K562 (cell line): ENCODE measurements around the gene ASMTL. TPM values are rescaled to one million over a fixed set of nuclear protein-coding genes. Genes with fewer than 3 reads are reported as not detected.

ENCODE experiments used
- ATAC-seq: fragments of 200-7000 bp; cut with Tn5 transposase; 3 replicates; pipeline ENCODE4 v1.9.1; 2020; ENCODE audit warnings: moderate library complexity
- BruUV-seq: library from RNA; stranded (reverse); fragments of 400-500 nt; replicated peaks from 2 replicates; lab custom pipeline; 2021; lab: Mats Ljungman, UMichigan
- CTCF ChIA-PET: fragments of 300-600 bp; formaldehyde crosslinking; extraction: SDS; loops from one replicate; lab custom pipeline; 2021; ENCODE audit warnings: low intra/inter-chr PET ratio; lab: Yijun Ruan, JAX
- POLR2A ChIA-PET: fragments of 300-600, 350-650 bp; sonication (Branson Sonifier 250); formaldehyde crosslinking; extraction: SDS; loops from one replicate; lab custom pipeline; 2021; ENCODE audit warnings: antibody characterized with exemption, inconsistent platforms; lab: Yijun Ruan, JAX
- DNase-seq, 4 experiments: peaks; one replicate each; pipeline versions ENCODE4 v3.0.0 to v3.0.0-alpha.2; 2011 to 2018; ENCODE audit warnings: low spot score in 3 of 4, mixed read lengths in 3 of 4; ENCODE audit errors: extremely low read depth in 1 of 4
- FAIRE-seq: peaks from 2 replicates; lab custom pipeline; 2011; peaks lifted over from hg19 to GRCh38; lab: Jason Lieb, UNC
- H2AFZ ChIP-seq: 2 replicates; pipeline ENCODE4 v1.6.0; 2011; ENCODE audit warnings: low read depth, low read length, control low read depth, inconsistent platforms
- H3K27ac ChIP-seq: fragments of 200-600 bp; 3 replicates; pipeline ENCODE4 v1.8.0; 2011; ENCODE audit warnings: low read depth, mild to moderate bottlenecking, control low read depth, inconsistent platforms, low read length, moderate library complexity, mixed read lengths; ENCODE audit errors: extremely low read depth
- H3K27me3 ChIP-seq, 2 experiments: fragments of 300-600 bp in 1 of 2; 2 replicates in 1 of 2; 3 replicates in 1 of 2; pipeline versions ENCODE4 v1.6.0 to v1.8.0; 2011; ENCODE audit warnings: inconsistent platforms in 2 of 2, low read length in 2 of 2, mild to moderate bottlenecking in 1 of 2, mixed read lengths in 1 of 2, moderate library complexity in 1 of 2; ENCODE audit not compliant: control insufficient read depth in 2 of 2, insufficient read depth in 2 of 2
- H3K36me3 ChIP-seq: fragments of 300-600 bp; 3 replicates; pipeline ENCODE4 v1.8.0; 2011; ENCODE audit warnings: mild to moderate bottlenecking, low read length, inconsistent platforms; ENCODE audit not compliant: control insufficient read depth, insufficient read depth
- H3K4me1 ChIP-seq, 2 experiments: fragments of 200-600 bp in 1 of 2; replicated peaks in 1 of 2; 2 replicates in 1 of 2; 3 replicates in 1 of 2; pipeline versions ENCODE4 v1.5.1 to v1.8.0; 2011; ENCODE audit warnings: inconsistent platforms in 2 of 2, low read length in 2 of 2, mild to moderate bottlenecking in 1 of 2, mixed read lengths in 1 of 2, moderate library complexity in 1 of 2; ENCODE audit not compliant: control insufficient read depth in 2 of 2, insufficient read depth in 2 of 2
- H3K4me2 ChIP-seq: 2 replicates; pipeline ENCODE4 v1.6.1; 2011; ENCODE audit warnings: low read length, control low read depth, inconsistent platforms, mixed read lengths; ENCODE audit not compliant: insufficient read depth
- H3K4me3 ChIP-seq: fragments of 200-600 bp; sonication (generic), shearing (Covaris generic); 2 replicates; pipeline ENCODE4 v1.5.1; 2016; ENCODE audit warnings: control low read depth, inconsistent platforms
- H3K79me2 ChIP-seq: fragments of 200-600 bp; 3 replicates; pipeline ENCODE4 v1.8.0; 2011; ENCODE audit warnings: low read length, inconsistent platforms; ENCODE audit not compliant: control insufficient read depth, insufficient read depth
- H3K9ac ChIP-seq, 2 experiments: 2 replicates each; pipeline versions ENCODE4 v1.6.0 to v1.6.1; 2011; ENCODE audit warnings: low read depth in 2 of 2, low read length in 2 of 2, control low read depth in 1 of 2, inconsistent platforms in 1 of 2, mild to moderate bottlenecking in 1 of 2, mixed read lengths in 1 of 2; ENCODE audit not compliant: insufficient read depth in 1 of 2
- H3K9me1 ChIP-seq: one replicate; pipeline ENCODE4 v1.6.0; 2011; ENCODE audit warnings: inconsistent platforms, mild to moderate bottlenecking, low read length, moderate library complexity; ENCODE audit not compliant: control insufficient read depth, insufficient read depth
- H3K9me3 ChIP-seq: replicated peaks from 2 replicates; pipeline ENCODE4 v1.5.1; 2011; ENCODE audit warnings: low read depth, low read length, inconsistent platforms; ENCODE audit not compliant: control insufficient read depth, insufficient read depth
- H4K20me1 ChIP-seq: replicated peaks from 2 replicates; pipeline ENCODE4 v1.6.1; 2011; ENCODE audit warnings: low read length, inconsistent platforms, mixed read lengths; ENCODE audit not compliant: control insufficient read depth, insufficient read depth
- ATF3 ChIP-seq, 2 experiments: fragments of 450-650 bp in 1 of 2; sonication (generic) in 1 of 2; formaldehyde crosslinking in 1 of 2; IDR thresholded peaks in 1 of 2; conservative IDR thresholded peaks in 1 of 2; 2 replicates each; pipeline versions ENCODE4 v1.6.1 to v1.8.1; 2016 to 2023; ENCODE audit warnings: mild to moderate bottlenecking in 2 of 2, moderate library complexity in 2 of 2, inconsistent platforms in 1 of 2, missing genetic modification reagents in 1 of 2
- GTF2B ChIP-seq: IDR thresholded peaks from 2 replicates; pipeline ENCODE4 v1.6.1; 2011; ENCODE audit not compliant: insufficient read length; ENCODE audit errors: extremely low read depth
- HDAC8 ChIP-seq: fragments of 450-650 bp; IDR thresholded peaks from 2 replicates; pipeline ENCODE4 v1.6.1; 2016; ENCODE audit warnings: mild to moderate bottlenecking, missing genetic modification characterization, moderate library complexity, missing compliant biosample characterization
- JUN ChIP-seq, 2 experiments: sonication (generic) in 1 of 2; formaldehyde crosslinking in 1 of 2; IDR thresholded peaks; 2 replicates each; pipeline versions ENCODE4 v1.6.1 to v1.8.0; 2012 to 2022; ENCODE audit warnings: borderline replicate concordance in 2 of 2, mild to moderate bottlenecking in 2 of 2, improper control_type of control experiment in 1 of 2, low read depth in 1 of 2, low read length in 1 of 2, missing genetic modification reagents in 1 of 2
- L3MBTL2 ChIP-seq: fragments of 450-650 bp; IDR thresholded peaks from 2 replicates; pipeline ENCODE4 v1.6.1; 2016; ENCODE audit warnings: mild to moderate bottlenecking, moderate library complexity
- NR3C1 ChIP-seq: sonication (generic); formaldehyde crosslinking; IDR thresholded peaks from 2 replicates; pipeline ENCODE4 v1.8.1; 2022; ENCODE audit warnings: missing genetic modification reagents
- NRF1 ChIP-seq, 2 experiments: fragments of 450-650 bp; IDR thresholded peaks in 1 of 2; conservative IDR thresholded peaks in 1 of 2; 2 replicates each; pipeline ENCODE4 v1.6.1; 2014; ENCODE audit warnings: mild to moderate bottlenecking in 2 of 2
- POLR2A ChIP-seq: fragments of 450-650 bp; conservative IDR thresholded peaks from 2 replicates; pipeline ENCODE4 v1.6.1; 2016
- POLR2B ChIP-seq: fragments of 450-650 bp; IDR thresholded peaks from 2 replicates; pipeline ENCODE4 v1.6.1; 2018; ENCODE audit warnings: low read depth; ENCODE audit not compliant: partially characterized antibody
- STAT5A ChIP-seq: IDR thresholded peaks from 2 replicates; pipeline ENCODE4 v1.6.1; 2012; ENCODE audit warnings: low read length, inconsistent platforms, borderline replicate concordance
- TCF3 ChIP-seq: sonication (generic); formaldehyde crosslinking; IDR thresholded peaks from 2 replicates; pipeline ENCODE4 v1.4.0; 2020; ENCODE audit warnings: mild to moderate bottlenecking, missing genetic modification reagents
- TEAD4 ChIP-seq, 2 experiments: sonication (generic) in 1 of 2; formaldehyde crosslinking in 1 of 2; IDR thresholded peaks; 2 replicates each; pipeline versions ENCODE4 v1.6.1 to v1.8.0; 2012 to 2022; ENCODE audit warnings: borderline replicate concordance in 1 of 2, inconsistent platforms in 1 of 2, low read length in 1 of 2, mild to moderate bottlenecking in 1 of 2, missing genetic modification reagents in 1 of 2
- ZNF311 ChIP-seq: fragments of 250-450 bp; sonication (Bioruptor Pico); IDR thresholded peaks from 2 replicates; pipeline ENCODE4 v1.4.0; 2020; ENCODE audit warnings: mild to moderate bottlenecking, moderate library complexity
- WGBS: fragments of 100-300 bp; shearing (Covaris generic); methylation state at CpG from one replicate; pipeline ENCODE4 v1.1.6; 2016; ENCODE audit warnings: low coverage, mixed read lengths; ENCODE audit not compliant: insufficient coverage; ENCODE audit errors: missing lambda C conversion rate; 5-methylcytosine and 5-hydroxymethylcytosine counted together
- in situ Hi-C: fragments of 300-500 bp; cut with MboI; formaldehyde crosslinking; loops from 4 replicates; pipeline ENCODE4 v1.15.0; 2018; ENCODE audit warnings: inconsistent platforms, mixed read lengths
- intact Hi-C: fragments of 100-400 bp; cut with micrococcal nuclease; formaldehyde crosslinking; loops from 2 replicates; pipeline ENCODE4 v1.14.2; 2022
- polyA plus RNA-seq, 8 experiments: library from polyadenylated mRNA; depleted of rRNA in 4 of 8; stranded (reverse) in 5 of 8; unstranded in 3 of 8; fragments of >200 nt; fragmentation: Nextera tagmentation in 2 of 8; fragmentation: Illumina TruSeq in 1 of 8; extraction: Ambion mirVana in 2 of 8; extraction: Trizol in 1 of 8; gene quantifications; 2 replicates each; pipeline versions ENCODE4 v1.2.1 to v1.2.3, GENCODE V29; 2011 to 2014; ENCODE audit warnings: inconsistent platforms in 1 of 8, missing spikeins in 1 of 8
- total RNA-seq, 7 experiments: library from RNA; depleted of rRNA in 6 of 7; stranded (reverse); fragments of >200 nt in 6 of 7; fragmentation: Illumina TruSeq in 2 of 7; extraction: Trizol in 2 of 7; gene quantifications; 2 replicates each; pipeline versions ENCODE4 v1.2.1 to v1.2.3, GENCODE V29; 2011 to 2021; ENCODE audit warnings: low replicate concordance in 1 of 7

The ASMTL gene
- total and polyA plus RNA-seq, 9 of the 15 experiments (the other 6 are each of a cell fraction or from before 2014, with no cell fraction given): 0.56 to 20.6 (median 7.6) TPM

GRCh38 chrX:1416965-1417760 lies 35.5 kb downstream of the ASMTL start:
- BruUV-seq: no TSS peak
- Histone ChIP-seq H3K9me1 (no peaks in the 10 kb centered on the region), H3K4me1 (peaks cover 0 to 9% of the 10 kb centered on the region in 2 experiments; a peak in 2 of 5 replicates), H4K20me1 (no peaks in the 10 kb centered on the region), H3K27me3 (no peaks in the 10 kb centered on the region), H3K9me3 (no peaks in the 10 kb centered on the region), H3K4me3 (no peak overlapping the region), H3K9ac (no peak overlapping the region), H3K27ac (no peak overlapping the region; the same call in 2 of the 3 replicates), H3K79me2 (no peaks in the 10 kb centered on the region), H3K4me2 (no peak overlapping the region), H3K36me3 (peaks cover 25% of the 10 kb centered on the region; the same call in 2 of the 3 replicates), H2AFZ (no peak overlapping the region)
- in situ Hi-C loops: no loop called here
- FAIRE-seq (no peak), ATAC-seq (no peak), DNase-seq (no peak)
- intact Hi-C loops: no loop called here
- ChIA-PET CTCF (no interaction called here), POLR2A (no interaction called here)
- WGBS: 90% methylated on average over 10 of the region's 14 CpGs
- no peak for TF ChIP-seq NR3C1 (CRISPR knock-in tag)
- TF ChIP-seq ZNF311: no peak
- TF ChIP-seq STAT5A: peak; percentile 34; the same call in 1 of the 2 replicates
- peak; percentile 60 for TF ChIP-seq POLR2A
- TF ChIP-seq TCF3 (CRISPR knock-in tag): no peak
- TF ChIP-seq, all 486 proteins: peak for 2

GRCh38 chrX:1416327-1416784 lies 36.4 kb downstream of the ASMTL start:
- H3K4me3 ChIP-seq: no peak overlapping the region
- WGBS: 65% methylated on average over 12 of the region's 15 CpGs
- no TSS peak for BruUV-seq
- CTCF ChIA-PET: no interaction called here
- H3K36me3 ChIP-seq: peaks cover 22% of the 10 kb centered on the region; the same call in 2 of the 3 replicates
- H3K4me1 ChIP-seq: peaks cover 0 to 9% of the 10 kb centered on the region in 2 experiments; a peak in 2 of 5 replicates
- H3K9me3 ChIP-seq: no peaks in the 10 kb centered on the region
- H3K9ac ChIP-seq: no peak overlapping the region
- no peaks in the 10 kb centered on the region for H3K79me2 ChIP-seq
- H3K27me3 ChIP-seq: no peaks in the 10 kb centered on the region
- FAIRE-seq (no peak), ATAC-seq (no peak), DNase-seq (no peak)
- in situ Hi-C loops (no loop called here), intact Hi-C loops (no loop called here)
- H3K9me1 ChIP-seq: no peaks in the 10 kb centered on the region
- H3K27ac ChIP-seq: no peak overlapping the region
- no peak overlapping the region for H2AFZ ChIP-seq
- no peak overlapping the region for H3K4me2 ChIP-seq
- POLR2A ChIA-PET: no interaction called here
- H4K20me1 ChIP-seq: no peaks in the 10 kb centered on the region
- TF ChIP-seq TEAD4 (IDR thresholded peaks at IDR 0.05; ENCODE audit: low read length) (no peak), TEAD4 (CRISPR knock-in tag; IDR thresholded peaks at IDR 0.05; ENCODE audit: borderline replicate concordance) (no peak), NRF1 (conservative IDR thresholded peaks at IDR 0.05 in 1 of 2, IDR thresholded peaks at IDR 0.05 in 1 of 2) (no peak), JUN (IDR thresholded peaks at IDR 0.05; ENCODE audit: borderline replicate concordance, low read depth, low read length) (no peak), JUN (CRISPR knock-in tag; IDR thresholded peaks at IDR 0.05; ENCODE audit: borderline replicate concordance) (no peak), GTF2B (no peak), HDAC8 (tag) (no peak), ATF3 (IDR thresholded peaks at IDR 0.05) (no peak), ATF3 (CRISPR knock-in tag; conservative IDR thresholded peaks at IDR 0.05) (no peak), POLR2B (no peak), L3MBTL2 (no peak)
